ENCODE results near the gene CYB561D2.
A peak's percentile ranks its signal among the peaks of the same experiment; 100 is the strongest.

CYB561D2 gene

DNA sequence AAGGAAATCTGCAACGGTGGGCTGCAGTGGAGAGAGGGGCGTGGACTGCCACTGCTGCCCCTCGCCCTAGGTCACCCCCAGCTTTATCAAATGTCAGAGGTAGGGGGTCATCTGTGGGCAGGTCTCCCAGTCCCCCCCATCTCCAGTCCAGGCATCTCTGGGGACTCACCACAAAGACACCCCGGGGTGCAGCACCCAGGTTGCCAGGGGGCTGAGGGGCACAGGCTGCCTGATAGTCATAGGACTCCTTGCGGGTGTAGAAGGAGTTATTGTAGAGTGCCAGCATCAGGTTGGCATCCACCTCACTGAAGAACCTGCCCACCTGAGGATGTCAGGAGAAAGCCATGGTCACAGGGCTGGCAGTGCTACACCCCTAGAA is 15.2 kb downstream of the CYB561D2 start:
- TF ChIP-seq, protein P1, sequence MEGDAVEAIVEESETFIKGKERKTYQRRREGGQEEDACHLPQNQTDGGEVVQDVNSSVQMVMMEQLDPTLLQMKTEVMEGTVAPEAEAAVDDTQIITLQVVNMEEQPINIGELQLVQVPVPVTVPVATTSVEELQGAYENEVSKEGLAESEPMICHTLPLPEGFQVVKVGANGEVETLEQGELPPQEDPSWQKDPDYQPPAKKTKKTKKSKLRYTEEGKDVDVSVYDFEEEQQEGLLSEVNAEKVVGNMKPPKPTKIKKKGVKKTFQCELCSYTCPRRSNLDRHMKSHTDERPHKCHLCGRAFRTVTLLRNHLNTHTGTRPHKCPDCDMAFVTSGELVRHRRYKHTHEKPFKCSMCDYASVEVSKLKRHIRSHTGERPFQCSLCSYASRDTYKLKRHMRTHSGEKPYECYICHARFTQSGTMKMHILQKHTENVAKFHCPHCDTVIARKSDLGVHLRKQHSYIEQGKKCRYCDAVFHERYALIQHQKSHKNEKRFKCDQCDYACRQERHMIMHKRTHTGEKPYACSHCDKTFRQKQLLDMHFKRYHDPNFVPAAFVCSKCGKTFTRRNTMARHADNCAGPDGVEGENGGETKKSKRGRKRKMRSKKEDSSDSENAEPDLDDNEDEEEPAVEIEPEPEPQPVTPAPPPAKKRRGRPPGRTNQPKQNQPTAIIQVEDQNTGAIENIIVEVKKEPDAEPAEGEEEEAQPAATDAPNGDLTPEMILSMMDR (IDR thresholded peaks at IDR 0.05; ENCODE audit: insufficient read depth, missing control alignments) = no peak
- DNase-seq (ENCODE audit: insufficient read length, low spot score) (no peak), FAIRE-seq (no peak)

DNA sequence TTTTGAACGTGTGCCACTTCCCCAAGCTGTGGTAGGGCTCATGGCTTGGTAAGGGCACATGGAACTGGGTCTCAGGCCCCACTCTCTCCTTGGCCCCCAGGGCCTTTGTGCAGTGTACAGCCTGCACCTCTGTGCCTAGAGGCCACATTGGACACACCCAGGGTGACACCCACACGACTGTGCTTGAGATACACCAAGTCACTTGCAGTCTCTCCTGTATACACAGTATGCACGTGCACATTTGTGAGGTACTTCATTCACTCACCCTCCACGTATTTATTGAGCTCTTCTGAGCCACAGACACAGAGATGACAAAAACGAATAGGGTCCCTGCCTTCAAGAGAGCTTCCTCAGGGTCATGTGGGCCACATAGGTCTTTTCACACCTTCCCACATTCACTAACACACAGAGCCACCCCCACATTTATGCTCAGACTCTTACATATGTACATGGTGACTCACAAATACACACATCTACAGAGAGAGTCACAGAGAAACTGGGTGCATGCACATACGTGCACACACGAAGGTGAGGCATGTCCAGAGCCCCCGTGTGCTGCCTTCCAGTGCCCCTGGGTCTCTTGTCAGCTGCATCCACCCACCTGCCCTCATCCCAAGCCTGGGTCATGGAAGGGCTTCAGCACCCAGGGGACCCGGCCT is 18.5 kb downstream of the CYB561D2 start:
- no peak for FAIRE-seq
- DNase-seq (ENCODE audit: insufficient read length, low spot score) = no peak
- TF ChIP-seq, protein P1 (IDR thresholded peaks at IDR 0.05; ENCODE audit: insufficient read depth, missing control alignments) = no peak

DNA sequence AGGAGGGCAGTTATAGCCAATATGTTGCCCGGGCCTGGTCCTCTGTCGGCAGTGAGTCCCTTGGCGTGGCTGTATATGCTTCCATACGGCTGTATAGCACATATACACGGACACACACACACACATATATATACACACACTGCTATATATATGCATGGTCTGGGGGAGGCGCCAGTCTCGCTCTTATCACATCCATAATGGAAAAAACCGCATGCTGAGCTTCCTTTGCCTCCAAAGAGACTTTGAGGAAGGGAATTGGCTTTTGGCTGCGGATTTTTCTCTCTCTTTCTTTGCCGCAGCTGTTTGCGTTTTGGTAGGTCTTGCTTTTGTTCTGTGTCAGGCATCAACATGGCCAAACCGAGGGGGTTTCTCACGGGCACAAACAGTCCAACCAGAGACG is 19.9 kb downstream of the CYB561D2 start:
- TF ChIP-seq, protein P1 (IDR thresholded peaks at IDR 0.05; ENCODE audit: insufficient read depth, missing control alignments) = peak; percentile 36
- no peak for DNase-seq (ENCODE audit: insufficient read length, low spot score)
- no peak for FAIRE-seq

DNA sequence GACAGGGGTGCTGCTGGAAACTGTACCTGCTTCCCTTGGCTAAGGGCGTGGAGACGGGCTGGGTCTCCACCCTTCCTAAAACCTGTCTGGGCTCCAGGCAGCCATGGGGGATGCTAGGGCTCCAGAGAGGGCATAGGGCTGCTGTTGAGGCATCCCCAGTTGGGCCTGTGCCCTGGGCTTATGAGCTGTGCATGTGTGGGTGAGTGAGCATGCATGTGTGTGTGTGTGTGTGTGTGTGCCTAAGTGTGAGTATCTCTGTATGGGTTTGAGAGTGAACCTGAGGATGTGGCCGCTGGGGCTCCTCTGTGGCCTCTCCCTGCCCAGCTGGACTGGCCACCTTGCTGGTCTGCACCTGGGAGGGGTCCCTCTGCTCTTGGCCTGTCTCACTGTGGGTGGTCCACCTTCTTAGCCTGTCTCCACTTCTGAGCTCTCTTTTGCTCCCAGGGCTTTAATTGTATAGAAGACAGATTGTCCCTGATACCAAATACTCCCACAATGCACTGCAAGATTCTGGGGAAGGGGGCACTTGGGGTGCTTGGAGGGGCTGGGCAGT is 20.5 kb downstream of the CYB561D2 start:
- DNase-seq (ENCODE audit: insufficient read length, low spot score) (no peak), FAIRE-seq (no peak)
- TF ChIP-seq, protein P1 (IDR thresholded peaks at IDR 0.05; ENCODE audit: insufficient read depth, missing control alignments) = no peak

DNA sequence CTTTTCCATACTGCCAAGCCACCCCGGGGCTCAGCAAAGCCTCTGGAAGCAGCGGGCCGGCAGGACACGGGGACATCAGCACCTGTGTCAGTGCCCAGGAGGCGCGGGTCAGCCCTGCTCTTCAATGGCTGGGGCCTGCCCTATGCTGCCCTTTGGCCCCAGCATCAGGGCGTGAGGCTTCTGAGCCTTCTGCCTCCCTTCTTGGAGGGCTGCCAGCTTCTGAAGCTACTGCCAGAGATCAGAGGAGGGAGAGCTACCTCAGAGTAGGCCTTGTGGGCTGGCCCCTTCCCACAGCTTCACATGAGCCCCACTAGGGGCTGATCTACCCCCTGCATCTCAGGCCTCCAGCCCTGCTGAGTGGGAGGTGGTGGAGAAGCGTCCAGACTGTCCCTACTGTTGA is 21.7 kb downstream of the CYB561D2 start:
- FAIRE-seq (no peak), DNase-seq (ENCODE audit: insufficient read length, low spot score) (no peak)
- TF ChIP-seq, protein P1 (IDR thresholded peaks at IDR 0.05; ENCODE audit: insufficient read depth, missing control alignments) = no peak

DNA sequence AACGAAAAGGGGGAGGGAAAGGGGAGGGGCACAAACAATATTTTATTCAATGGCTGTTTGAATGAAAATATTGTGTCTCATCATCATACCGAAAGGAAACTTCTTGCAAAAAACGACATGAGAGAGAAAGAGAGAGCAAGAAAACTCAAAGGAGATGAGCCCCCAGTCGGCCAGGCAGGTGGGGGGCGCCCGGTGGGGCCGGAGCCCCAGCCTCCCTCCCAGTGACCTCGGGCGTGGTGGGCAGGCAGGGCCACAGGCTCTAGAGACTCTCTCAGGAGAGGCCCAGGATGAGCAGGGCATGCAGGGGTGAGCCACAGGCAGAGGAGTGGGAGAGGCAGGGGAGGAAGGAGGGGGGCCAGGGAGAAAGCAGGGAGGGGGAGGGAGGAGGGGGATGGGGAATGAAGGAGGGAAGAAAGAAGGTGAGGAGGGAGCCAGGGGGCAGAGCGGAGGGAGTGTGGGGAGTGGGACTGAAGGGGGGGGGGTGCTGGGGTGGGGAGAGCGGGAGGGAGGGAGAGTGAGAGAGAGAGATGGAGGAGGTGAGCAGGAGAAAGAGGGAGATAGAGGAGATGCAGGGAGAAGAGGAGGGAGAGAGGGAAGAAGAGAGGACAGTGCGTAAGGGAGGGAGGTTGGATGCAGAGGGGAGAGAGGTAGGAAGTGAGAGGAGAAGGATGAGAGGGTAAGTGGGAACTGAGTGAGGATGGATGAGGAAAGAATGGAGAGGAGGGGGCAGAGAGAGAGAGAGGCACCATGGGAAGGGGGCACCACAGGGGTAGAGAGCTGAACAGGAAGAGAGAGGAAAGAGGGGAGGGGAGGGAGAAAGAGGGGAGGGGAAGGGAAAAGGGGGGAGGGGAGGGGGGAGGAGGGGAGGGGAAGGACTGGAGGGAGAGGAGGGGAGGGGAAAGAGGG is 22.7 kb downstream of the CYB561D2 start:
- TF ChIP-seq, protein P1 (IDR thresholded peaks at IDR 0.05; ENCODE audit: insufficient read depth, missing control alignments) = no peak
- DNase-seq (ENCODE audit: insufficient read length, low spot score) (no peak), FAIRE-seq (no peak)
